ENCODE results near the gene LEMD2.
"Not testable (repeated sequence)": the region's sequence is repeated elsewhere in the genome, so short reads cannot be mapped to it uniquely, and the experiment has no call there.

Gene LEMD2

GRCh38 chr6:33788694-33789549, at the start of gene LEMD2:
Gene LEMD2, minus strand, starts transcription at chr6:33789130. Its CDS starts 14 bp downstream, at chr6:33789116.
- peak; percentile 82 for DNase-seq (ENCODE audit: low spot score)

DNA sequence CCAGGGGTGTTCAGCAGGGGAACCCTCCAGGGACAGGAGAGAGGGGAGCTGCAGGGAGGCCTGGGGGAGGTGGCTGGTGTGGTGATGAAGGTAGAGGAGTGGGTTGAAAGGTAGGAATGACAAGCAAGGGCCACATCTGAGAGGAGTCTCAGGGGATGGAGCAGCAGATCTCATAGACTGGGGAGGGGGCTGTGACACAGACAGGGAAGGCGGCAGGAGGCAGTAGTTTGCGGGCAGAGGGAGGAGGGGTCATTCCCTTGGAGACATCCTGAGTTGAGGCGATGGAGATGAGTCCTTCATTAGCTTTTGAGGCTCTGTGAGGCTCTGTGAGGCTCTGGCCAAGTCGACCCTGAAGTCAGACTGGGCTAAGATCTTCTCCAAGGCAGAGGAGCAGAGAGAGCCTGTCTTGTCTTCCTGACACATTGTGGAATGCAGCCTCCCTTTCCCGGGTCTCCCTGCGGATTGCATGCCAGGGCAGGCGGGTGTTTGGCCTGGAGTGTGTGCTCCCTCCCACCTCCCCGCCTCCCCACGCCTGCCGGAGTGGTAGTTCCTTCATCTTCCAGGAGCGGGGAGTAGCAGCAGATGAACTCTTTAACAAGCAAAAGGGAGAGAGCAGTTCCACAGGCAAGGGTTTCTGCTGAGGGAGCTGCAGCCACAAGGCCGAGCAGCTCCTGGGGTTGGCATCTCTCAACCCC, 49.2 kb upstream of the LEMD2 start:
- DNase-seq (ENCODE audit: low spot score), result no peak

DNA sequence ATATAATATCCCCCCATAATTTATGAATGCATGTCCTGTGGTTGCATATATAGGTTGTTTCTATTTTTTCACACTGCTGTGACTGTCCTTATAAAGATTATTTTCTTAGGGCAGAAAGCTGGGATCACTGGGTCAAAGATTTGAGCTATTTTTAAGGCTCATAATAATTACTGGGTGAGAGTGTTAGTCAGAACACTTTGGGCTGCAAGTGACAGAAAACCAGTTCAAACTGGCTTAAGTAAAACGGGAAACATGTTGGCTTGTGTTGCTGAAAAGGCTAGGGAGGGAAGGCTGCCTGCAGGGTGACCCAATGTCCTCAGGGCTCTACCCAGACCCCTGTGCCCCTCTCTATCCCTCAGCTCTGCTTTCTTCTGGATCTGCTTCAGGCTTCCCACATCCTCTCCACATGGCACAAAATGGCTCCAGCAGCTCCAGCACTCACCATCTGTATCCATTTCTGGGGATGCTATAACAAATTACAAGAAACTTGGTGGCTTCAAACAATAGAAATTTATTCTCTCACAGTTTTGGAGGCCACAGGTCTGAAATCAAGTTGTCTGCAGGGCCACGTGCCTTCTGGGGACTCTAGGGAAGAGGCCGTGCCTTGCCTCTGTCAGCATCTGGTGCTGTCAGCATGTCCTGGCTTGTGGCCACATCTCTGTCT, 48.0 kb upstream of the LEMD2 start:
- DNase-seq (ENCODE audit: low spot score), result no peak

DNA sequence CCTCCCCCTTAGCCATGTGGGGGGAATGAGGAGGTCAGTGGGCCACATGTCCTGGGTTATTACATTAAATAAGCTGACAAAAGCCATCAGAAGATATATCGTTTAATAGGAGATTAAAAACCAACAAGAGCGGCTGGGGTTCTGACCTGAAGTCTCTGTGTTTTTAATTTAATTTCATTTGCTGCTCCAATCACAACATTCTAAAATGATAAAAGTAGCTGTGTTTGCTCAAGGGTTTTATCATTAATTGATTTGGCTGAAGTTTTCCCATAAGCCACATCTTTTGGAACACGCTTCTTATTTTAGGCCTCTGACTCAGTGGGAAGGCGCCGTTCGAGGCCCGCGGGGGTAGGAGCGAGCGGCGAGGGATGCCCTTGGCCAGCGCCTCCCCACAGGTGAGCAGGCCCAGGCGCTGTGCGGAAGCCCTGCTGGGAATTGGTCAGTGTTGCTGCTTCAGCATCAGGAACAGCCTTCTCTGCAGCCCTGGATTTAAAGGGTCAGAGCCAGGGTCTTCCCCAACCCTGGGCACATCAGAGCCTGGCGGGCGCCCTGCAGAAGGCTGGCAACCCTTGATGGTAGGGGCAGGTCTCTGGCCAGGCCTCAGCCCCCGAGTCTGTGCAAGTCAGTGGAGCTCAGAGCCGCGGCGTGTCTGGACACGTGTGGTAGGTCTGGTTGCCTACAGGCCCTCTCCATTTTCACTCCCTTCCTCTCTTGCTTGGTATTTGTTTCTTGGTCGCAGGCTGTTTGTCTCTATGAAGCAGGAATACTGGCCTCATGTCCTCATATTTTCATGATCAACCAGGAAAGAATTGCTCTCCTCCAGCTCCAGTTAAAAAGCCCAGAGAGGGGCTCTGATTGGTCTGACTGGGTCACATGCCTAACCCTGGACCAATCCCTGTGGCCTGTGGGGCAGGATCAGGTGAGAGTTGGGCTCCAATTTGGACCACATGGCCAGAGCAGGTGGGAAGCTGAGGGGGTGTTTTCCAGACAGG, 45.8 kb upstream of the LEMD2 start:
- no peak for DNase-seq (ENCODE audit: low spot score)

- no peak for DNase-seq (ENCODE audit: low spot score)
Observed at GRCh38 chr6:33833599-33833998, 44.7 kb upstream of the LEMD2 start.

- DNase-seq (ENCODE audit: low spot score), result not testable (repeated sequence)
Observed at GRCh38 chr6:33832831-33833230, 43.9 kb upstream of the LEMD2 start.

DNA sequence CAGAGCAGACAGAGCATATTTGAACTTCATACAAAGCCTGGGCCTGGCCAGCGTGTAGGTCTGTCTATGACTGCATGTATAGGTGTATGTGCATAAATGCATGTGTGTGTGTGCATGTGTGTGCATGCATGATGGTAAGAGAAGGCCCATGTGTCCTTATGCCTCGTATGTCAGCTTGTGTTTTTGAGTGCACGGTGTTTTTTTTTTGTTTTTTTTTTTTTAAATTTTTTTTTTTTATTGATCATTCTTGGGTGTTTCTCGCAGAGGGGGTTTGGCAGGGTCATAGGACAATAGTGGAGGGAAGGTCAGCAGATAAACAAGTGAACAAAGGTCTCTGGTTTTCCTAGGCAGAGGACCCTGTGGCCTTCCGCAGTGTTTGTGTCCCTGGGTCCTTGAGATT, 42.8 kb upstream of the LEMD2 start:
- DNase-seq (ENCODE audit: low spot score), result not testable (repeated sequence)

DNA sequence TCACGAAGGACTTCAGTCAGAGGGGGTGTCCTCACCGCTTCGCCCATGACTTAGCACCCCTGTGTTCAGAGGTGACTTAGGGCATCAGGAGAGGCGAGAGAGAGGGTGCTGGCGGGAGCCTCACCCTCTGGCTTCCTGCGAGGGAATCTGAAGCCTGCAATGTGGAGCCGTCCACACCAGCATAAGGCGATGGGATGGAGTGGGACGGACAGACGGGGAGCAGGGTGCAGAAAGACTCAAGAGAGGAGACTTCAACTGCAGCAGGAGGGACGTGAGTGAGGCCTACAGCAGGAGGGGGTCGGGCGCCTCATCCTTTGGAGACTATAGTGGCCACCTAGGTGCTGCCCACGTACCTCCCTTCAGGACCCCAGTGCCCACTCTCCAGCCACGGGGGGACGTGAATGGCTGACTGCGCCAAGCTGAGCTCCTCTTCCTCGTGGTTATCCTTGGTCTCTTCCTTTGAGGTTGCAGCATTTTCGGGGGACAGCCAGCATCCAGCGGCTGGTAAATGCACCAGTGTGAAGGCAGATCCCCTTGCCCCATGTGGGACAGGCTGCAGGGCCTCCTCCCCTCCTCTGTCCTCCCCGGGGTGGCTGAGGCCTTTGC, 41.8 kb upstream of the LEMD2 start:
- DNase-seq (ENCODE audit: low spot score), result no peak

GRCh38 chr6:33828764-33829731, 40.1 kb upstream of the LEMD2 start:
- DNase-seq (ENCODE audit: low spot score), result no peak

GRCh38 chr6:33828452-33828763, 39.5 kb upstream of the LEMD2 start:
- no peak for DNase-seq (ENCODE audit: low spot score)

DNA sequence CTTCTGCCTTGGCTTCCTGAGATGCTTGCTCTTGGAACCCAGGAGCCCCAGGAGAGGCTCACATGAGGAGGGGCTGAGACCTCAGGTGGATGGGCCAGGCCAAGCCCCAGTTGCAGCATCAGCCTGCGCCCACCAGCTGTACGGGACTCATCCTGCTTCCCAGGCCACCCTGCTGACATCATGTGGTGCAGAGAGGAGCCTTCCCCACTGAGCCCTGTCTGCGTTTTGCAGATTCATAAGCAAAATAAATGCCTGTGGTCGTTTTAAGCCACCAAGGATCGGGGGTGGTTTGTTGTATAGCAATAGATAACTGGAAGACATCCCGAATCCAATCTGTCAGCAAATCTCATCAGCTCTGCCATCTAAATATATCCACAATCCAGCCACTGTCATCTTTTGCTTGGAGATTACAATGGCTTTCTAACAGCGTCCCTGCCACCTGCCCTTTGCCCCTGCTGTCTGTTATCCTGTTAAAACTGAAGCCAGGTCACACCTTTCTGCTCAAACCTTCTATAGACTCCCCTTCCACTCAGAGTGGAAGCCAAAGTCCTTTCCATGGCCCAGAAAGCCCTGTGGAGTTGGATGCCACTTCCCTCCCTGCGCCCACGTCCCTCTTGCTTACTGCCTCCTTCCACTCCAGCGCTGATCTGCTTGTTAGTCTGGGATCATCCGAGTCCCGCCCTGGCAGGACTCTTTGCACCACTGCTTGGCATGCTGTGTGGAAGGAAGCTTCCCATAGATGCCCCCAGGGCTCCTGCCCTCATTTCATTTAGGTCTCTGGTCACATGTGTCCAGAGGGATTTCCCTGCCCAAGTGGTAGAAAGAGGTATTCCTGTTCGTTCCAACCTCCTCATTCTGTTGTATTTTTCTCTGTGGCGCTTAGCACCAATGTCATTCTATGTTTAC, 38.9 kb upstream of the LEMD2 start:
- no peak for DNase-seq (ENCODE audit: low spot score)

DNA sequence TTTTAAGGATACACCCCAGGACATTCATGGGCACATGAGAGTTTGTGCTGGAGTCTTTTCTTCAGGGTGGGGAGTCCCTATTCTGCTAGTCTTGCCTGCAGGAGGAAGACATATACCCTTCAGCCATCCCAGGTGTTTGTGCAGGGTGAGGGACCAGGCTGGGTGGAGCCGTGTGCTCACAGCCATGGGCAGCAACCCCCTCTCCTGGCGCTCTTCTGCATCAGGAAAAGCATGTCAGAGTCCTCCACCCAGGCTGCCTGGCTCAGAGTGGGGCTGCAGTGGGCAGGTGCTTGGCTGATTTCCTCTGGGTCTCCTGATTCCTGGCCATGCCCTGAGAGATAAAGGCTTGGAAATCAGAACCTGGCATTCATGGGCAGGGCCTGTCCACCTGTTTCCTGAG, 37.6 kb upstream of the LEMD2 start:
- no peak for DNase-seq (ENCODE audit: low spot score)

- DNase-seq (ENCODE audit: low spot score), result no peak
Observed at GRCh38 chr6:33824461-33825154, 35.7 kb upstream of the LEMD2 start.

- DNase-seq (ENCODE audit: low spot score), result no peak
Observed at GRCh38 chr6:33823806-33824205, 34.9 kb upstream of the LEMD2 start.

GRCh38 chr6:33822575-33823395, 33.9 kb upstream of the LEMD2 start:
- DNase-seq (ENCODE audit: low spot score), result peak; percentile 64

DNA sequence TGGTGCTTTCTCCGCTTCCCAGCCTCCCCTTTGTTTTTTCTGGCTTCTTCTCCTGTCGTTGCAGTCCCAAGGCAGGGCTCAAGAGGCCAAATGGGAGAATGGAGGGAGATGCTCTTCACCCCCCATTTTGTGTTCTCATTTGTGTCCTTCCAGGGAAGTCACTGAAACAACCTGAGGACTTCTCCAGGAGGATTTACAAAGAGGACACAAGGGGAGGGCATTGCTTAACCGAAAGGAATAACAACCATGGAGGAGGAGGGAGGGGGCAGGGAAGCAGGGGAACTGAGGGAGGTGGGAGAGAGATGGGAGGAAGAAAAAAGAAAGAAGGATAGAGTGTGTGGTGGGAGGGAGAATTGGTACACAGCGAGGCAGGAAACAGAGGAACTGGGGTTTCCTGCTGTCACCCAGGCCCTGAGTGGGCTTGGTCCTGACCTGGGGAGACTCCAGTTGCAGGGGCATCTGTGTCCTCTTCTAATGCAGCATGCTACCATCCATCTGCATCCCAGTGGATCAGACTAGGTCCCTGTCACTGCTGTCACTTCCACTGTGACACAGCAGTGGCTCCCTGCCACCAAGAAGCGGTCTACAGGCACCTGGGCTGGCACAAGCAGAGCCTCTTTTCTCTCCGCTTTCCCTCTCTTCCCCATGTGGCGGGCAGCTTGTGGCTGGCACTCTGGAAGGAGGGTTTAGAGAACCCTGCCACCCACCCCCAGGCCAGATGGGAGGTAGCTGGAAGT, 32.0 kb upstream of the LEMD2 start:
- DNase-seq (ENCODE audit: low spot score), result no peak

DNA sequence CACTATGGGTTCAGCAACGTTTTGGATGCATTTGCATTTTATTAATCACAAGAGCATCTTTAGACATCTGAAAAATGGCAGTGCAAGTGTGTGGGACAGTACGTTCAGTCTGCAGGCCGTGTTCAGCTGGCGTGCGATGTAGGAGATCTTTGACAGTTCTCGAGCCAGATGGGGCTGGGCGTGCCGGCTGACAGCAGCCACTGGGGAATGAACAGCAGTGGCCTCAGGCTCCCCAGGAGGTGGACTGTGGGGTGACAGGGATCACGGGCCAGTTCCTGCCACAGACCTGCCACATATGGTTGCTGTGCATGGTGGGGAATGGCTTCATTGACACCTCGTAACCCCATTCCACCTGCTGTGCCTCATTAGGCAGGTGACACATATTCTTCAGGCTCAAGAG, 31.3 kb upstream of the LEMD2 start:
- DNase-seq (ENCODE audit: low spot score), result no peak
